SH-SY5Y (cell line): ENCODE data around the gene MRPL11.
A peak's percentile ranks its signal among the peaks of the same experiment; 100 is the strongest.

Experiments
- GATA2 ChIP-seq: IDR thresholded peaks from 2 replicates; pipeline ENCODE4 v1.6.1; 2011; ENCODE audit warnings: mild to moderate bottlenecking, low read depth, low read length
- GATA3 ChIP-seq: IDR thresholded peaks from 2 replicates; pipeline ENCODE4 v1.6.1; 2011; ENCODE audit warnings: low read depth, mild to moderate bottlenecking, low read length, moderate library complexity

DNA sequence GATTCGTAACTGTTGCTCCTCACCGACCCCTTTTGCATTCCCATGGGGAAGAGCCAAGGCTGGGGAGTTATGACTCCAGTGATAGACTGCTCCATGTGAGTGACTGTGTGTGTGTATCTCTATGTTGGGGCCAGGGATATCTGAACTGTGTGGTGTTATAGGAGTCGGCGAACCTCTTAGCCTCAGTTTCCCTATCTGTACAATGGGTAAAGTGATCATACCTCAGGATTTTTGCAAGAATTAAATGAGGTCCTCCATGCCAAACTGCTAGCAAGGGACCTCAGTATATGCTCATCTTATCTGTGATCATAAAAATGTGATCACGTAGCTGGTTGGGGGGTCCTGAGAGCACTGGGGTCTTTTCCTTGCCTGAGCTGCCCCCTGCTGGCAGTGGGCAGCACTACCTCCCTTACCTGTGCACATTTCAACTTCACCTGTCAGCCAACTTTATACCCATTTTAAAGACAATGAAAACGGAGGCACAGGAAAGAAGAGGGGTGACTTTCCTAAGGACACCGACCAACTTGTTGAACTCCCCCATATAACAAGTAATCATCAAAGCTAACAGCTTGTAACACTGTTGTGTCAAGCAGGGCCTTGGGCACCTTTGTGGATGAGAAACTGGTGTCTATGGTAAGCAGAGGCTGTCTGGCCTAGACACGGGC, 40.2 kb upstream of the MRPL11 start:
- TF ChIP-seq GATA3, result no peak
- peak; percentile 16; the same call in 1 of the 2 replicates for TF ChIP-seq GATA2
